ENCODE data around the gene NELFE.

- TF ChIP-seq CTCF (conservative IDR thresholded peaks at IDR 0.05 in 1 of 2, IDR thresholded peaks at IDR 0.05 in 1 of 2; ENCODE audit: low read depth in 1 of 2, low read length in 2 of 2) = no peak
- TF ChIP-seq EZH2 (IDR thresholded peaks at IDR 0.05; ENCODE audit: low read length, missing control alignments) = no peak
These were observed 25.2 kb downstream of the NELFE start for GRCh38 chr6:31933537-31933936.

All from fibroblast of lung (primary cell).